HUES64 (cell line): Measurements from ENCODE around the gene CCL4.
"Not testable (repeated sequence)": the region's sequence is repeated elsewhere in the genome, so short reads cannot be mapped to it uniquely, and the experiment has no call there.

ENCODE experiments used
- H3K27ac ChIP-seq: 2 replicates; pipeline ENCODE4 v1.7.0; 2013; ENCODE audit warnings: low read depth, low read length, inconsistent platforms
- H3K27me3 ChIP-seq: 2 replicates; pipeline ENCODE4 v1.6.1; 2013; ENCODE audit warnings: mild to moderate bottlenecking, low read length; ENCODE audit not compliant: insufficient read depth
- H3K36me3 ChIP-seq: 2 replicates; pipeline ENCODE4 v1.6.1; 2013; ENCODE audit warnings: mild to moderate bottlenecking, low read length; ENCODE audit not compliant: insufficient read depth
- H3K4me1 ChIP-seq: 2 replicates; pipeline ENCODE4 v1.6.1; 2013; ENCODE audit warnings: mild to moderate bottlenecking, low read length, moderate library complexity; ENCODE audit not compliant: insufficient read depth
- H3K4me3 ChIP-seq: 2 replicates; pipeline ENCODE4 v1.5.1; 2013; ENCODE audit warnings: mild to moderate bottlenecking, low read length, moderate library complexity
- H3K9ac ChIP-seq: 2 replicates; pipeline ENCODE4 v1.6.1; 2013; ENCODE audit warnings: mild to moderate bottlenecking, low read depth, low read length
- H3K9me3 ChIP-seq: 2 replicates; pipeline ENCODE4 v1.6.1; 2013; ENCODE audit warnings: low read depth, low read length; ENCODE audit not compliant: insufficient read depth
- WGBS: fragments of 150-250, 120-280 bp; methylation state at CpG from one replicate; pipeline ENCODE4 v1.1.7; 2013; ENCODE audit warnings: missing lambda C conversion rate; 5-methylcytosine and 5-hydroxymethylcytosine counted together

Gene CCL4

GRCh38 chr17:36088670-36089338 is 14.8 kb upstream of the CCL4 start:
- no peak overlapping the region for H3K9ac ChIP-seq
- 87% methylated on average over 14 of the region's 14 CpGs for WGBS
- H3K9me3 ChIP-seq: no peaks in the 10 kb centered on the region
- H3K4me3 ChIP-seq: no peak overlapping the region
- no peak overlapping the region for H3K27ac ChIP-seq
- no peaks in the 10 kb centered on the region for H3K27me3 ChIP-seq
- peaks cover 3% of the 10 kb centered on the region; the same call in 1 of the 2 replicates for H3K4me1 ChIP-seq
- no peaks in the 10 kb centered on the region for H3K36me3 ChIP-seq

- no peaks in the 10 kb centered on the region for H3K27me3 ChIP-seq
- H3K4me1 ChIP-seq: no peaks in the 10 kb centered on the region; the same call in 1 of the 2 replicates
- no peak overlapping the region for H3K27ac ChIP-seq
- H3K9ac ChIP-seq: no peak overlapping the region
- H3K4me3 ChIP-seq: no peak overlapping the region
- no peaks in the 10 kb centered on the region for H3K36me3 ChIP-seq
- WGBS: 90% methylated on average over 4 of the region's 4 CpGs
- no peaks in the 10 kb centered on the region for H3K9me3 ChIP-seq
These were observed 14.2 kb upstream of the CCL4 start for GRCh38 chr17:36089339-36089865.

GRCh38 chr17:36089888-36090836 is 13.5 kb upstream of the CCL4 start, which contains the start of gene CCL3:
Gene CCL3, minus strand, starts transcription at chr17:36090143. Its CDS starts 85 bp downstream, at chr17:36090058.
- 97% methylated on average over 9 of the region's 9 CpGs for WGBS
- Histone ChIP-seq H3K4me1 (no peaks in the 10 kb centered on the region; the same call in 1 of the 2 replicates), H3K27ac (no peak within 1 kb of the TSS), H3K27me3 (no peaks in the 10 kb centered on the region), H3K36me3 (no peaks in the 10 kb centered on the region), H3K4me3 (no peak within 1 kb of the TSS), H3K9ac (no peak within 1 kb of the TSS), H3K9me3 (no peaks in the 10 kb centered on the region)

- Histone ChIP-seq H3K27ac (no peak overlapping the region), H3K27me3 (no peaks in the 10 kb centered on the region), H3K9me3 (no peaks in the 10 kb centered on the region), H3K9ac (no peak overlapping the region), H3K4me3 (no peak overlapping the region), H3K36me3 (no peaks in the 10 kb centered on the region), H3K4me1 (no peaks in the 10 kb centered on the region)
- 90% methylated on average over 3 of the region's 4 CpGs for WGBS
These were observed 11.4 kb upstream of the CCL4 start for GRCh38 chr17:36092230-36092629.

GRCh38 chr17:36092715-36093114 is 10.9 kb upstream of the CCL4 start:
- H3K9me3 ChIP-seq, H3K4me1 ChIP-seq, H3K27ac ChIP-seq, H3K27me3 ChIP-seq, H3K36me3 ChIP-seq, H3K4me3 ChIP-seq, H3K9ac ChIP-seq: not testable (repeated sequence)
- 97% methylated on average over 4 of the region's 6 CpGs for WGBS

GRCh38 chr17:36094232-36094631 is 9.4 kb upstream of the CCL4 start:
- Histone ChIP-seq H3K9me3 (no peaks in the 10 kb centered on the region), H3K4me3 (no peak overlapping the region), H3K9ac (no peak overlapping the region), H3K27ac (no peak overlapping the region), H3K36me3 (no peaks in the 10 kb centered on the region), H3K4me1 (no peaks in the 10 kb centered on the region), H3K27me3 (no peaks in the 10 kb centered on the region)
- 67% methylated on average over 1 of the region's 1 CpG for WGBS

- WGBS: 94% methylated on average over 7 of the region's 7 CpGs
- no peaks in the 10 kb centered on the region for H3K9me3 ChIP-seq
- H3K9ac ChIP-seq: no peak overlapping the region
- no peaks in the 10 kb centered on the region for H3K27me3 ChIP-seq
- no peaks in the 10 kb centered on the region for H3K36me3 ChIP-seq
- H3K4me1 ChIP-seq: no peaks in the 10 kb centered on the region
- no peak overlapping the region for H3K4me3 ChIP-seq
- no peak overlapping the region for H3K27ac ChIP-seq
These were observed 8.9 kb upstream of the CCL4 start for GRCh38 chr17:36094746-36095145.

- Histone ChIP-seq H3K36me3 (no peaks in the 10 kb centered on the region), H3K4me3 (no peak overlapping the region), H3K4me1 (no peaks in the 10 kb centered on the region), H3K9me3 (no peaks in the 10 kb centered on the region), H3K9ac (no peak overlapping the region), H3K27ac (no peak overlapping the region), H3K27me3 (no peaks in the 10 kb centered on the region)
- WGBS: 85% methylated on average over 1 of the region's 1 CpG
These were observed 7.6 kb upstream of the CCL4 start for GRCh38 chr17:36095992-36096391.

GRCh38 chr17:36099004-36099403 is 4.6 kb upstream of the CCL4 start:
- not testable (repeated sequence) for H3K36me3 ChIP-seq, H3K4me1 ChIP-seq, H3K27ac ChIP-seq, H3K9me3 ChIP-seq, H3K4me3 ChIP-seq, H3K9ac ChIP-seq, H3K27me3 ChIP-seq
- 90% methylated on average over 1 of the region's 1 CpG for WGBS

GRCh38 chr17:36104246-36104645 is 619 bp downstream of the CCL4 start:
- not testable (repeated sequence) for H3K36me3 ChIP-seq, H3K4me3 ChIP-seq, H3K27ac ChIP-seq, H3K27me3 ChIP-seq, H3K4me1 ChIP-seq, H3K9ac ChIP-seq, H3K9me3 ChIP-seq
- 70% methylated on average over 2 of the region's 7 CpGs for WGBS

GRCh38 chr17:36104701-36105181 is 1.1 kb downstream of the CCL4 start:
- Histone ChIP-seq H3K9ac (no peak overlapping the region), H3K36me3 (no peaks in the 10 kb centered on the region), H3K27me3 (no peaks in the 10 kb centered on the region), H3K27ac (no peak overlapping the region), H3K4me3 (no peak overlapping the region), H3K4me1 (no peaks in the 10 kb centered on the region), H3K9me3 (no peaks in the 10 kb centered on the region)
- 92% methylated on average over 4 of the region's 4 CpGs for WGBS
